NCI-H524 treated with DMSO at 0.1 percent for 48 hours (cell line): Measurements from ENCODE around the gene MBOAT1.
"Not testable (repeated sequence)": the region's sequence is repeated elsewhere in the genome, so short reads cannot be mapped to it uniquely, and the experiment has no call there.

Experiments used
- DNase-seq: peaks from one replicate; lab custom pipeline; 2025; lab: John Stamatoyannopoulos, UW

MBOAT1 gene

GRCh38 chr6:20202699-20203302 is 9.5 kb downstream of the MBOAT1 start:
- DNase-seq: no peak

GRCh38 chr6:20202324-20202658 is 10.0 kb downstream of the MBOAT1 start:
- DNase-seq: no peak

DNA sequence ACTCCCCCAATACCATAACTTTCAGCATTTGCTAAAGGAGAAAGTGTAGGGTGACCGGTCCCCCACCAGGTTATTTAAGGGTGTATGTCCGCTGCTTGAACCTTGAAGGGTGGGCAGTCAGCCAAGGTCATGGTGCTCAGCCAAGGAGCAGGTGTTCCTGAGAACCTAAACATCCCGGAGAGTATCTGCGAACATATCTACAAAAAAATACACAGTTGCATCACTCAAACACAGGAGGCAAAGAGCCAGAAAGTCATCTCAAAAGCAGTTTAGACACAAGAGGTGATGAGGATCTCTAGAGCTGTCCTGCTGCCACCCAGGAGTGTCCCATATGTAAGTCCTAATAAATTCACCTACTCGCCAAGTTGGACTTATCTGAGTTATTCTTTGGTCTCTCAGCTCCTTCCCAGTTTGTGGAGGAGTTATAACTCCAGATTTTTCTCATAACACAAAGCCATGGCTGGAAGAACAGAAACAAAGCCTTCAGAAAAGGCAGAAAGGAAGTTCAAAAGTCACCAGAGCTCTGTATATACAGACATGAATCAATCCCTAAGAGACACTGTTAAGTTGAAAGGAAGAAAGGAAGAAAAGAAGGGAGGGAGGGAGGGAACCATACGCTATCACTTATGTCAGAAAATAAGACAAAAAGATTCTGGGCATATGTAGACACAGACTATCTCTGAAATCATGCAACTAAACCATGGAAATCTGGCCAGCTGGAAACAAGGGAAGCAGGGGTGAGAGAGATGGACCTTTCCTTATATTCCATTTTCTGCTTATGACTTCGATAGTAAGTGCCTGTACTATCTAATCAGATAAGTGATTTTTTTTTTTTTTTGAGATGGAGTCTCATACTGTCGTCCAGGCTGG is 11.3 kb downstream of the MBOAT1 start:
- DNase-seq: no peak

DNA sequence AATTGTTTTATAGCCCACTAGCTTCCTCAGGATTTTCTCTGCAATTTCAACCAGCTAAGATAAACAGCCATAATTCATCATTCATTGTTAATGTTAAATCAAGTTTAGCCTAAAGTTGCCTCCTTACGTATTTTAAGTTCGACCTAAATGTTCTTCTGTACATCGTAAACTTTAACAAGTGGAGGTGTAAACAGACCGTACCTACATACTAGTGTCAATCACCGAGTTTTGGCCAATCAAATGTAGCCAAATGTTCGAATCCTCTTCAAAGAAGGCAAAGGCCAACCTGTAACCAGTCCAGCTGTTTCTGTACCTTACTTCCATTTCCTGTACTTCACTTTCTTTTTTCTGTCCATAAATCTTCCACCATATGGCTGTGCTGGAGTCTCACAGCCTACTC is 13.5 kb downstream of the MBOAT1 start:
- DNase-seq: no peak

GRCh38 chr6:20198156-20198774 is 14.0 kb downstream of the MBOAT1 start:
- DNase-seq: no peak

DNA sequence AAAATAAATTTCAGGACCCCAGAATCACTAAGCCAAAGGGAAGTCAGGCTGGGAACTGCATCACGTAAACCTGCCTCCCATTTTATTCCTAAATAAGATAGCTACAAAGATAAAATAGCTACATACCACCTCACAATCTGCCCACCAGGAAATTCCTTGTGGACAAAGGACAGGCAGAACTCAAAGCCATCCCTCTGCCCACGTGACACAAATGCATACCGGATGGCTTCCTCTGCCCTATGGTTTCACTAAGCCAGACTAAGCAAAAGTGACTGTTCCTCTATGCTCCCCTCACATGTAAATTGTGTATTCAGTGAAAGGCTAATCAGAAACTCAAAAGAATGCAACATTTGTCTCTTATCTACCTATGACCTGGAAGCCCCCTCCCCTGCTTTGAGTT is 15.0 kb downstream of the MBOAT1 start:
- DNase-seq: no peak

GRCh38 chr6:20192625-20193024 is 19.6 kb downstream of the MBOAT1 start:
- no peak for DNase-seq

DNA sequence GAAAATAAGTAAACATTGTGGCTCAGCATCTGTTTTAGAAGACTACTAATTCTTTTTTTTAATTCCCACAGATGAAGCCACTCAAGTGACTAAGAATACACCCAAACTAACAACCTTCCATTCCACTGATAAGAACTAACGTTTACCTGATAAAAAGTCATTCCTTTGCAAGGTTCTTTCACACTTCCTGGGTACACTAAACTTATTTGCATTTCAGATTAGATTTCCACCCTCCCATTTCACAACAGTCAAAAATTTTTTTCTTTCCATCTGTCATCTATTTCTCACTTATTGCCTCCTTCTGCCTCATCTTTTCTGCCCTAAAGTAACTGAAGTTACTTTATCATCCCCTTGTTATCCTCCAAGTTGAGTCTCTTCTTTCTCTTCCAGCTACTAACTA is 20.3 kb downstream of the MBOAT1 start:
- DNase-seq: no peak

GRCh38 chr6:20188630-20189075 is 23.6 kb downstream of the MBOAT1 start:
- DNase-seq: no peak

- DNase-seq: no peak
These were observed 25.3 kb downstream of the MBOAT1 start for GRCh38 chr6:20186981-20187380.

DNA sequence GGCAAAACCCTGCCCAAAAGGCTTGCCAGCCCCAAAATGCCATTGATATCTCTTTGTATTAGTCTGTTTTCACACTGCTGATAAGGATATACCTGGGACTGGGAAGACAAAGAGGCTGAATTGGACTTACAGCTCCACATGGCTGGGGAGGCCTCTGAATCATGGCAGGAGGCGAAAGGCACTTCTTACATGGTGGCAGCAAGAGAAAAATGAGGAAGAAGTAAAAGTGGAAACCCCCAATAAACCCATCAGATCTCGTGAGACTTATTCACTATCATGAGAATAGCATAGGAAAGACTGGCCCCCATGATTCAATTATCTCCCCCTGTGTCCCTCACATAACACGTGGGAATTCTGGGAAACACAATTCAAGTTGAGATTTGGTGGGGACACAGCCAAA is 28.6 kb downstream of the MBOAT1 start:
- DNase-seq: no peak

- DNase-seq: no peak
These were observed 29.2 kb downstream of the MBOAT1 start for GRCh38 chr6:20182926-20183521.

DNA sequence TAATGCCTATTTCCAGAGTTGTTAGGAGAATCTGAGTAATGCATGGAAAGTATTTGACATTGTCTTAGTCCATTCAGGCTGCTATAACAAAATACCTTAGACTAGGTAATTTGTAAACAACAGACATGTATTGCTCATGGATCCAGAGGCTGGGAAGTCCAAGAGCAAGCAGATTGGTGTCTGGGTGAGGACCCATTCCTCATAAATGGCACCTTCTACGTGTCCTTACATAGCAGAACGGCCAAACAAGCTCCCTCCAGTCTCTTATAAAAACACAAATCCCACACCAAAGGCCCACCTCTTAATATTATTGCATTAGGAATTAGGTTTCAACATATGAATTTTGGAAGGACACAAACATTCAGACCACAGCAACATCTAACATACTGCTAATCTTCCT is 30.2 kb downstream of the MBOAT1 start:
- DNase-seq: no peak

GRCh38 chr6:20180935-20181334 is 31.3 kb downstream of the MBOAT1 start:
- no peak for DNase-seq

- DNase-seq: not testable (repeated sequence)
These were observed 32.8 kb downstream of the MBOAT1 start for GRCh38 chr6:20179287-20180045.

DNA sequence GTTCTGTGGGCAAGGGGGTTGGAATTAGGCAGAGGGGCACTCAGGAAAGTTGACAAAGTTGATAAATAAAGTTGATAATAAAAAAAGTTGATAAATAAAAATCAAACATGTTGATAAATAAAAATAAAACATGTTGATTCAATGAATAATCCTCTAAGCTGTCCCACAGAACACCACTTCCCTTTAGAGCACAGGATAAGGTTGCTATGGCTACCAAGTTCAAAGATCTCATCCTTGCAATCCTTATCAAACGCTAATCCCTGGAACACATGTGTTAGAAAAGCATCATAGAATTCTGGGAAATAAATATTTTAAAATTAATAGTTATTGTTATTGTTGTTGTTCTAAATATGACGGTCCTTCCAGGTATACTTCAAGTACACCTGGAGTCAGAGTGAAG is 33.9 kb downstream of the MBOAT1 start:
- no peak for DNase-seq

- DNase-seq: no peak
These were observed 36.4 kb downstream of the MBOAT1 start for GRCh38 chr6:20175810-20176410.

- DNase-seq: no peak
These were observed 38.2 kb downstream of the MBOAT1 start for GRCh38 chr6:20173833-20174792.

- DNase-seq: no peak
These were observed 39.3 kb downstream of the MBOAT1 start for GRCh38 chr6:20172842-20173456.
